Gastrocnemius medialis (tissue), 4 donors: Measurements from ENCODE around the gene MAML2. TPM values are rescaled to one million over a fixed set of nuclear protein-coding genes. Genes with fewer than 3 reads are reported as not detected.

Source experiments
- ATAC-seq, 2 donors: fragments of 150-250 bp; one replicate each; pipeline ENCODE4 v1.9.1; 2016
- DNase-seq, 2 donors: peaks; one replicate each; pipeline ENCODE4 v3.0.0-alpha.2; 2019
- H3K27ac ChIP-seq, 4 donors: fragments of 200-600 bp; sonication (generic); 1 replicate in 1 of 4; 2 replicates in 3 of 4; pipeline ENCODE4 v1.5.1; 2016 to 2018; ENCODE audit warnings: mild to moderate bottlenecking in 2 of 4, moderate library complexity in 1 of 4
- H3K27me3 ChIP-seq, 3 donors: fragments of 200-600 bp; sonication (generic) in 2 of 3; 1 replicate in 1 of 3; 2 replicates in 2 of 3; pipeline versions ENCODE4 v1.5.1 to v1.6.0; 2016 to 2019; ENCODE audit warnings: mild to moderate bottlenecking in 1 of 3, moderate library complexity in 1 of 3
- H3K36me3 ChIP-seq, 2 donors: fragments of 200-600 bp; sonication (generic) in 1 of 2; one replicate each; pipeline ENCODE4 v1.5.1; 2017 to 2018
- H3K4me1 ChIP-seq, 2 donors: fragments of 200-600 bp; sonication (generic) in 1 of 2; one replicate each; pipeline ENCODE4 v1.5.1; 2016 to 2017; ENCODE audit warnings: mild to moderate bottlenecking in 2 of 2
- H3K4me3 ChIP-seq, 4 donors: fragments of 200-600 bp; sonication (generic) in 3 of 4; 1 replicate in 1 of 4; 2 replicates in 3 of 4; pipeline ENCODE4 v1.5.1; 2016 to 2019; ENCODE audit warnings: mild to moderate bottlenecking in 2 of 4
- H3K9me3 ChIP-seq, 3 donors: fragments of 200-600 bp; sonication (generic) in 2 of 3; 1 replicate in 1 of 3; 2 replicates in 2 of 3; pipeline ENCODE4 v1.5.1; 2016 to 2019
- POLR2A ChIP-seq, 2 donors: fragments of 450-650 bp; IDR thresholded peaks; one replicate each; pipeline ENCODE4 v1.6.1; 2017; ENCODE audit warnings: antibody characterized with exemption in 2 of 2, mild to moderate bottlenecking in 2 of 2, moderate library complexity in 2 of 2
- in situ Hi-C, 4 donors: fragments of 200-750 bp; cut with MboI; loops; one replicate each; pipeline versions ENCODE4 v1.15.0 to v1.8.0; 2017; ENCODE audit warnings: low sequenced_read_pairs in 4 of 4
- intact Hi-C: fragments of 100-400 bp; cut with DNase I; formaldehyde crosslinking; loops from one replicate; pipeline ENCODE4 v1.15.1; 2023; ENCODE audit warnings: low total_unique reads
- total RNA-seq, 4 donors: library from RNA; depleted of rRNA; stranded (reverse); fragments of >200 nt; gene quantifications; one replicate each; pipeline versions ENCODE4 v1.1.0 to v1.2.3, GENCODE V29; 2016
- TF ChIP-seq, protein P1 (sequence below), 5 experiments: fragments of 450-650 bp in 3 of 5; fragments of 200-600 bp in 2 of 5; sonication (generic) in 2 of 5; IDR thresholded peaks in 4 of 5; conservative IDR thresholded peaks in 1 of 5; 1 replicate in 4 of 5; 2 replicates in 1 of 5; pipeline ENCODE4 v1.5.1; 2016 to 2019; ENCODE audit warnings: antibody characterized with exemption in 5 of 5, mild to moderate bottlenecking in 3 of 5, moderate library complexity in 3 of 5

The MAML2 gene
- total RNA-seq, 4 donors from 2014 or later, result 4.1 to 6.3 (median 4.8) TPM

DNA sequence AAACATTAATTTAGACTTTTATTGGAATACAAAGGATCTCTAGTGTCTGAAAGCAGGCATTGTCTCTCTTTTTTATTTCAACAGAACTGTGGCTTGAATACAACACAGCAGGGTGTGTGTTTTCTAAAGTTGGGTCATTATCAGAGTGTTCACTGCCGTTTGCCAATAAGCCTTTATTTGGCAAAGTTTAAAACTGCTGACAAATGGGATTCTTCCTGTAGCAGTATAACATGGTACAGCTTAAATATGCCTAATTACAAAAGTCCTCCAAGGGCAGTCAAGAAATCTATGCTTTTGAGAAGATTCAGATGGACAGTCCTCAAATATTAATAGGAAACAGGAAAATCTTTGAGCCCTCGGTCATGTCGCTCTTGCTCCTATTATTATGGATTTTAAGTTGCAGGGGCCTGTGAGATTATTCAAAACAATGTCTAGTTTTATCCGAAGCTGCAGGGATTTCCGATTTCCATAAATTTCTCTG, 199.9 kb downstream of the MAML2 start:
- H3K27ac ChIP-seq, result no peak overlapping the region
- H3K27me3 ChIP-seq, result no peaks in the 10 kb centered on the region
- ATAC-seq (no peak), DNase-seq (no peak)
- H3K36me3 ChIP-seq, result no peaks in the 10 kb centered on the region
- intact Hi-C loops, result no loop called here
- no peaks in the 10 kb centered on the region for H3K4me1 ChIP-seq
- no peak overlapping the region for H3K4me3 ChIP-seq
- TF ChIP-seq, protein P1, sequence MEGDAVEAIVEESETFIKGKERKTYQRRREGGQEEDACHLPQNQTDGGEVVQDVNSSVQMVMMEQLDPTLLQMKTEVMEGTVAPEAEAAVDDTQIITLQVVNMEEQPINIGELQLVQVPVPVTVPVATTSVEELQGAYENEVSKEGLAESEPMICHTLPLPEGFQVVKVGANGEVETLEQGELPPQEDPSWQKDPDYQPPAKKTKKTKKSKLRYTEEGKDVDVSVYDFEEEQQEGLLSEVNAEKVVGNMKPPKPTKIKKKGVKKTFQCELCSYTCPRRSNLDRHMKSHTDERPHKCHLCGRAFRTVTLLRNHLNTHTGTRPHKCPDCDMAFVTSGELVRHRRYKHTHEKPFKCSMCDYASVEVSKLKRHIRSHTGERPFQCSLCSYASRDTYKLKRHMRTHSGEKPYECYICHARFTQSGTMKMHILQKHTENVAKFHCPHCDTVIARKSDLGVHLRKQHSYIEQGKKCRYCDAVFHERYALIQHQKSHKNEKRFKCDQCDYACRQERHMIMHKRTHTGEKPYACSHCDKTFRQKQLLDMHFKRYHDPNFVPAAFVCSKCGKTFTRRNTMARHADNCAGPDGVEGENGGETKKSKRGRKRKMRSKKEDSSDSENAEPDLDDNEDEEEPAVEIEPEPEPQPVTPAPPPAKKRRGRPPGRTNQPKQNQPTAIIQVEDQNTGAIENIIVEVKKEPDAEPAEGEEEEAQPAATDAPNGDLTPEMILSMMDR (IDR thresholded peaks at IDR 0.05 in 4 of 5, conservative IDR thresholded peaks at IDR 0.05 in 1 of 5), result no peak
- no peak for TF ChIP-seq POLR2A (IDR thresholded peaks at IDR 0.05)
- H3K9me3 ChIP-seq, result no peaks in the 10 kb centered on the region
- in situ Hi-C loops, result no loop called here

DNA sequence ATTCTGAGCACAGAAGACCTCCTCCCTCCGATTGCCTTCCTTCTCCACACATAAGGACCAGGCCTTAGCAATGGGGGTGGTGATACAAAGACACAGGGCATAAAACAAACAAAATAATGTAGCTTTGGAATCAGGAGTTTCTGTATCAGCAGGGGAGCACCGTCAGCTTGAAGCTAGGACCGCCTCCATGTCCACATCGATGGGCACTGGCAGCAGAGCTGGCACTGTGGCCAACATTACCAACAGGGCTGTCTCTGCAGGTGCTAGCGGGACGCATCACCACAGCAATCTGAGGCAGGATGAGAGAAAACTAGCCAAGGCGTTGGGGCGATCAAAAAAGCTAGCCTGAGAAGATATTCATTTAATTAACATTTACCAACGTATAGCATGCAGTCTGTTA, 201.4 kb downstream of the MAML2 start:
- TF ChIP-seq, protein P1 (IDR thresholded peaks at IDR 0.05 in 4 of 5, conservative IDR thresholded peaks at IDR 0.05 in 1 of 5), result no peak
- no peak for TF ChIP-seq POLR2A (IDR thresholded peaks at IDR 0.05)
- ATAC-seq (no peak), DNase-seq (no peak)
- H3K36me3 ChIP-seq, result no peaks in the 10 kb centered on the region
- H3K4me3 ChIP-seq, result no peak overlapping the region
- no peaks in the 10 kb centered on the region for H3K27me3 ChIP-seq
- H3K4me1 ChIP-seq, result peaks cover 0 to 9% of the 10 kb centered on the region in 2 donors
- in situ Hi-C loops (no loop called here), intact Hi-C loops (no loop called here)
- H3K27ac ChIP-seq, result no peak overlapping the region
- H3K9me3 ChIP-seq, result no peaks in the 10 kb centered on the region

DNA sequence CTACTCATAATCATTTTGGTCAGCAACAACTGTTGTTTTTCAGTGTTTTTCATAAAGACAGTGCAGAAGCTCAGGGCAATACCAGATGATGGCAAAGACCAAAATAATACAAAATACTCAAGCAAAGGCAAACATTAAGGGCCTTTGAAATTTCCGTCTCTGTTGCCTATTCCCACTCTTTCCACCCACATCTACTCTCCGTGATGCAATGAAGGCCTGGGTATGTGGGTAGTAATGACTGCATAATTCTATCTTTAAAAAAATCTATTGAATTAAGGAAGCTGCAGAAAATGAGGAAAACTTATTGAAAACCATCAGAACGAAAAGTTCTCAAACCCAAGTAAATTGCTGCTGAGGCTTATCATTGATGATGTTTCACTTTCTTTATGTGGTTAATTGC, 203.3 kb downstream of the MAML2 start:
- Histone ChIP-seq H3K4me3 (no peak overlapping the region), H3K9me3 (no peaks in the 10 kb centered on the region), H3K36me3 (no peaks in the 10 kb centered on the region), H3K4me1 (peaks cover 0 to 9% of the 10 kb centered on the region in 2 donors), H3K27ac (no peak overlapping the region), H3K27me3 (no peaks in the 10 kb centered on the region)
- in situ Hi-C loops (no loop called here), intact Hi-C loops (no loop called here)
- DNase-seq (no peak), ATAC-seq (no peak)
- no peak for TF ChIP-seq POLR2A (IDR thresholded peaks at IDR 0.05)
- TF ChIP-seq, protein P1 (IDR thresholded peaks at IDR 0.05 in 4 of 5, conservative IDR thresholded peaks at IDR 0.05 in 1 of 5), result no peak

DNA sequence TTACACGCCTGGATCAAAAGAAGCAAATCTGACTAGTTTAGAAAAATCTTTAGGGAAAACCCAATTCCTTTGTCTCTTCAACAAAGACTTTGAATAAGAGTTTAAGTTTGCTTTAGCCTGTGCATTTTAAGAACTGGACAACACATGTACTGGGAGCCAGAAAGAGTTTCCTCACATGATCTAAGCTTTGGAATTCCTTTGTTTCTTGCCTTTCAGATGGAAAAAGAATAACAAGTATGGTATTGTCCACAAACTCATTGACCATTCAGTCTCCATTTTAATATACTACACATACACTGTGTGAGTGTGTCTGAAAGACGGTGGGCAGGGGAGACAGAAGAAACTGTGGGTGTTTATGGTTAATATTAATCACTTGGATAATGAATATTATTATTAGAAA, 205.6 kb downstream of the MAML2 start:
- in situ Hi-C loops, result no loop called here
- ATAC-seq (no peak), DNase-seq (no peak)
- Histone ChIP-seq H3K9me3 (no peaks in the 10 kb centered on the region), H3K4me1 (peaks cover 0 to 9% of the 10 kb centered on the region in 2 donors), H3K4me3 (no peak overlapping the region), H3K27ac (no peak overlapping the region), H3K27me3 (no peaks in the 10 kb centered on the region), H3K36me3 (no peaks in the 10 kb centered on the region)
- intact Hi-C loops, result no loop called here
- TF ChIP-seq POLR2A (IDR thresholded peaks at IDR 0.05), result no peak
- TF ChIP-seq, protein P1 (IDR thresholded peaks at IDR 0.05 in 4 of 5, conservative IDR thresholded peaks at IDR 0.05 in 1 of 5), result no peak
